Measurements from ENCODE around the gene PCNX2.

DNA sequence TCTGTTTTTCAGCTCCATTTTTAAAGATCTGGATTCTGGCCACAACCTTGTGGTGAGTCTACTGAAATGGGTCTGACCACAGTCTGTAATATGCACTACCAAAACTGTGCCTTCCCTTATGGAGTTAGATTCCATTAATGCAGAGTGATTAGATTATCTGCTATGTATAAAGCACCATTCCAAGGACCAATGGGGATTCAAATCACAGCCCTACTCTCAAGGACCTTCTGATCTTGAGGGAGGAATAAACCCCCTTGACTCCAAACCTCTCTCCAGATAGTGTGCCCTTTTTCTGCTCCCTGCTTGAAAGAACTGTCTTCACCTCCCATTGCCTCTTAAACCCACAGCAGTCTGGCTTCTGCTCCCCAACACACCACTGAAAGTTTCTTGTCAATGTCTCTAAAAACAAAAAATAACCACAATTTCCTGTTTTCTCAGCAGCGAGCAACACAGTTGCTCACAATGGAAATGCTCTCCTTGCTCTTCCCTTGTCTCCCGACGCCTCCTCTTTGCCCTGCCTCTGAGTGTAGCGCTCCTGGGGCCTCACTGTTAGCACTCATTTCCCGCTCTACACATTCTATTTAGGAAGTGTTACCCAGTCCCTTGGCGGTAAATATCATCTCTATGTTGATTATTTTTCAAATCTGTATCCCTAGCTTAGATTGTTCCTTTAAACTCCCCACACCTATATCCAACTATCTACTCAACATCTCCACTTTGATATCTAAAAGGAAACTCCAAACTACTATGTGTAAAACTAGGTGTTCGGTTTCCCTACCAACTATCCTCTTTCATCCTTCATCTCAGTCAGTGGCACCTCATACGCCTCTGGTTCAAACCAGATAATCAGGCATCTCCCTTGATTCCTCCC, 13.6 kb downstream of the PCNX2 start:
- no peak for TF ChIP-seq CTCF (IDR thresholded peaks at IDR 0.05)
- no peak for TF ChIP-seq POLR2A (IDR thresholded peaks at IDR 0.05)

All from body of pancreas (tissue), 4 donors.